ENCODE measurements around the gene EPHA7.

DNA sequence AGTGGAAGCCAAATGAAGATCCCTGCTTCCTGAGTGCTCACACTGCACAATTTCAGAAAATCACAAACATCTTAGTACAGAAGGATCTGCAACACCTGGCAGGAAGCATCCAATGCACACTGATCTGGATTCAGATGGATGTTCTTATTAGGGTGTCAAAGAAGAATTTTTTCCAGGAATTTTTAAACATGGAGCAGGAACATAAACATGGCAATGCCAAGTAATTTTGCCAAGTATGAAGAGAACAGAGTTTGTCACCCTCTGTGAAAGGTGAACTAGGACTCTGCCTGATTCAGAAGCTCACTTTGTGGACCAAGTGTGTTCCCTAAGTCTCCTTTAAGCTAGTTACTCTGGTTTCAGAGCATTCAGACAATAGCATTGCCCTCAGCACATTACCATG, 208.5 kb downstream of the EPHA7 start:
- TF ChIP-seq, protein P1, sequence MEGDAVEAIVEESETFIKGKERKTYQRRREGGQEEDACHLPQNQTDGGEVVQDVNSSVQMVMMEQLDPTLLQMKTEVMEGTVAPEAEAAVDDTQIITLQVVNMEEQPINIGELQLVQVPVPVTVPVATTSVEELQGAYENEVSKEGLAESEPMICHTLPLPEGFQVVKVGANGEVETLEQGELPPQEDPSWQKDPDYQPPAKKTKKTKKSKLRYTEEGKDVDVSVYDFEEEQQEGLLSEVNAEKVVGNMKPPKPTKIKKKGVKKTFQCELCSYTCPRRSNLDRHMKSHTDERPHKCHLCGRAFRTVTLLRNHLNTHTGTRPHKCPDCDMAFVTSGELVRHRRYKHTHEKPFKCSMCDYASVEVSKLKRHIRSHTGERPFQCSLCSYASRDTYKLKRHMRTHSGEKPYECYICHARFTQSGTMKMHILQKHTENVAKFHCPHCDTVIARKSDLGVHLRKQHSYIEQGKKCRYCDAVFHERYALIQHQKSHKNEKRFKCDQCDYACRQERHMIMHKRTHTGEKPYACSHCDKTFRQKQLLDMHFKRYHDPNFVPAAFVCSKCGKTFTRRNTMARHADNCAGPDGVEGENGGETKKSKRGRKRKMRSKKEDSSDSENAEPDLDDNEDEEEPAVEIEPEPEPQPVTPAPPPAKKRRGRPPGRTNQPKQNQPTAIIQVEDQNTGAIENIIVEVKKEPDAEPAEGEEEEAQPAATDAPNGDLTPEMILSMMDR (IDR thresholded peaks at IDR 0.05), result no peak
- no peak for TF ChIP-seq POLR2AphosphoS5 (IDR thresholded peaks at IDR 0.05)
- TF ChIP-seq POLR2A (IDR thresholded peaks at IDR 0.05), result no peak
